Adrenal gland (tissue), 5 donors: ENCODE results near the gene RRP1.

ENCODE experiments used
- CTCF ChIP-seq, 6 experiments: fragments of 450-650 bp in 4 of 6; fragments of 200-600 bp in 2 of 6; sonication (generic) in 1 of 6; IDR thresholded peaks; 1 replicate in 5 of 6; 2 replicates in 1 of 6; pipeline versions ENCODE4 v1.5.1 to v1.8.0; 2016 to 2021; ENCODE audit warnings: antibody characterized with exemption in 6 of 6, mild to moderate bottlenecking in 2 of 6, moderate library complexity in 1 of 6
- POLR2A ChIP-seq, 2 donors: fragments of 450-650 bp; IDR thresholded peaks; one replicate each; pipeline ENCODE4 v1.6.1; 2017; ENCODE audit warnings: antibody characterized with exemption in 2 of 2, mild to moderate bottlenecking in 2 of 2, moderate library complexity in 1 of 2
- donor health status: DM: no; HTN: no; CAD: no.

GRCh38 chr21:43775190-43775589 lies 14.2 kb upstream of the RRP1 start:
- no peak for TF ChIP-seq CTCF (IDR thresholded peaks at IDR 0.05)
- no peak for TF ChIP-seq POLR2A (IDR thresholded peaks at IDR 0.05)
